Spleen (tissue), 11 donors: Measurements from ENCODE around the gene LZIC. TPM values are rescaled to one million over a fixed set of nuclear protein-coding genes. Genes with fewer than 3 reads are reported as not detected.

Experiments used
- DNase-seq: peaks from one replicate; pipeline ENCODE4 v3.0.0-alpha.2; 2020
- H3K27ac ChIP-seq, 8 donors: fragments of 200-600 bp; sonication (generic) in 7 of 8; 1 replicate in 4 of 8; 2 replicates in 4 of 8; pipeline versions ENCODE4 v1.5.0 to v1.8.0; 2016 to 2021; ENCODE audit warnings: inconsistent platforms in 4 of 8, mild to moderate bottlenecking in 4 of 8, moderate library complexity in 1 of 8
- H3K27me3 ChIP-seq, 7 donors: fragments of 200-600 bp; sonication (generic) in 6 of 7; replicated peaks in 1 of 7; 1 replicate in 4 of 7; 2 replicates in 3 of 7; pipeline versions ENCODE4 v1.5.0 to v1.8.0; 2016 to 2021; ENCODE audit warnings: inconsistent platforms in 3 of 7, mild to moderate bottlenecking in 1 of 7
- H3K36me3 ChIP-seq, 6 donors: fragments of 200-600 bp; sonication (generic) in 5 of 6; 1 replicate in 4 of 6; 2 replicates in 2 of 6; pipeline versions ENCODE4 v1.5.0 to v1.8.0; 2016 to 2021; ENCODE audit warnings: inconsistent platforms in 2 of 6
- H3K4me1 ChIP-seq, 6 donors: fragments of 200-600 bp; sonication (generic) in 5 of 6; 1 replicate in 3 of 6; 2 replicates in 3 of 6; pipeline versions ENCODE4 v1.5.0 to v1.8.0; 2016 to 2021; ENCODE audit warnings: inconsistent platforms in 3 of 6
- H3K4me3 ChIP-seq, 8 donors: fragments of 200-600 bp; sonication (generic) in 7 of 8; 1 replicate in 4 of 8; 2 replicates in 4 of 8; pipeline versions ENCODE4 v1.5.0 to v1.8.0; 2016 to 2021; ENCODE audit warnings: inconsistent platforms in 4 of 8, mild to moderate bottlenecking in 4 of 8, moderate library complexity in 2 of 8
- H3K9me3 ChIP-seq, 8 donors: fragments of 200-600 bp; sonication (generic) in 7 of 8; 1 replicate in 4 of 8; 2 replicates in 4 of 8; pipeline versions ENCODE4 v1.5.0 to v1.8.0; 2016 to 2021; ENCODE audit warnings: inconsistent platforms in 4 of 8
- POLR2A ChIP-seq, 3 donors: fragments of 450-650 bp; IDR thresholded peaks; one replicate each; pipeline ENCODE4 v1.5.1; 2017; ENCODE audit warnings: antibody characterized with exemption in 3 of 3, mild to moderate bottlenecking in 1 of 3
- POLR2AphosphoS5 ChIP-seq, 3 donors: sonication (generic); formaldehyde crosslinking; IDR thresholded peaks; one replicate each; pipeline ENCODE4 v1.5.1; 2017; ENCODE audit warnings: antibody characterized with exemption in 3 of 3
- WGBS, 5 donors: extraction: QIAGEN DNeasy Blood & Tissue Kit in 3 of 5; methylation state at CpG; one replicate each; pipeline versions ENCODE4 v1.1.5 to v1.1.7; 2013 to 2018; 5-methylcytosine and 5-hydroxymethylcytosine counted together
- intact Hi-C: fragments of 100-400 bp; cut with DNase I; formaldehyde crosslinking; loops from one replicate; pipeline ENCODE4 v1.15.0; 2023; ENCODE audit warnings: low total_unique reads
- polyA plus RNA-seq, 3 donors: library from polyadenylated mRNA; stranded (reverse); fragments of 200-250 nt; gene quantifications; one replicate each; pipeline ENCODE4 v1.2.1, GENCODE V29; 2013
- total RNA-seq, 7 donors: library from RNA; depleted of rRNA in 3 of 7; stranded (reverse); fragments of >200 nt in 3 of 7; fragmentation: NEBNext Ultra II Directional in 4 of 7; extraction: Animal tissue kit (Norgen Biotek cat#: 25700) in 4 of 7; gene quantifications; one replicate each; pipeline versions ENCODE4 v1.1.0 to v1.2.1, GENCODE V29; 2016 to 2021
- TF ChIP-seq, protein P1 (sequence below), 11 experiments: fragments of 200-600 bp in 7 of 11; fragments of 450-650 bp in 4 of 11; sonication (generic) in 4 of 11; IDR thresholded peaks in 8 of 11; conservative IDR thresholded peaks in 3 of 11; 1 replicate in 7 of 11; 2 replicates in 4 of 11; pipeline versions ENCODE4 v1.4.0 to v1.8.0; 2016 to 2021; ENCODE audit warnings: antibody characterized with exemption in 11 of 11, inconsistent platforms in 4 of 11, mild to moderate bottlenecking in 1 of 11
- donor health status: healthy with polysubstance abuse.
- donor health status: DM: no; HTN: no; CAD: no; lungs with moderate emphysema.
- donor health status: DM: no; HTN: no; CAD: no.
- donor health status: Bipolar disorder and iron deficiency.
- donor health status: healthy.
- donor health status: DM: no; HTN: no; CAD: no.
- donor health status: DM: yes; HTN: yes; CAD: no.

Gene LZIC
- total and polyA plus RNA-seq, 10 donors, result 9.9 to 24.3 (median 21.8) TPM

DNA sequence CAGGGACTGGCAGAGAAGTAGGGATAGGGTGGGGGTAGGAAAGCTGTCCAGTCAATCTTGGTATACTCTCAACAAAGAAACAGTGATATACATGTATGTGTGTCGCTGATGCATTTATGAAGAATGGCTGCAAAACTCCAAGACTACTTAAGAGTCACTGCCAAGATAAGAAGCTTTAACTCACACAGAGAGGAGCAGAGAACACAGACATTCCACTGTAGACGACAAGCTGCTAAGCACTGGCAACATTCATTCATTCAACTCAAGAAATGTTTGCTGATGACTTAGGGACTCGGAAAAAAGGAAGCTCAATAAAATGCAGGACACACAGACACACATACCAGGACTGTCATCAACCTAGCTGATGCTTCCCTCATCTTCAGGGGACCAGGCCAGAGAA is 38.6 kb downstream of the LZIC start:
- no peaks in the 10 kb centered on the region for H3K36me3 ChIP-seq
- H3K9me3 ChIP-seq, result no peaks in the 10 kb centered on the region
- no peak for DNase-seq
- peaks cover 9 to 56% (median 34%) of the 10 kb centered on the region in 6 donors for H3K4me1 ChIP-seq
- no peak overlapping the region for H3K4me3 ChIP-seq
- H3K27me3 ChIP-seq, result no peaks in the 10 kb centered on the region
- WGBS, 5 donors, result 78 to 85% (median 83%) methylated on average over 3 of the region's 3 CpGs
- intact Hi-C loops, result no loop called here
- no peak overlapping the region for H3K27ac ChIP-seq
- TF ChIP-seq POLR2A (IDR thresholded peaks at IDR 0.05) (no peak), POLR2AphosphoS5 (IDR thresholded peaks at IDR 0.05) (no peak)
- TF ChIP-seq, protein P1, sequence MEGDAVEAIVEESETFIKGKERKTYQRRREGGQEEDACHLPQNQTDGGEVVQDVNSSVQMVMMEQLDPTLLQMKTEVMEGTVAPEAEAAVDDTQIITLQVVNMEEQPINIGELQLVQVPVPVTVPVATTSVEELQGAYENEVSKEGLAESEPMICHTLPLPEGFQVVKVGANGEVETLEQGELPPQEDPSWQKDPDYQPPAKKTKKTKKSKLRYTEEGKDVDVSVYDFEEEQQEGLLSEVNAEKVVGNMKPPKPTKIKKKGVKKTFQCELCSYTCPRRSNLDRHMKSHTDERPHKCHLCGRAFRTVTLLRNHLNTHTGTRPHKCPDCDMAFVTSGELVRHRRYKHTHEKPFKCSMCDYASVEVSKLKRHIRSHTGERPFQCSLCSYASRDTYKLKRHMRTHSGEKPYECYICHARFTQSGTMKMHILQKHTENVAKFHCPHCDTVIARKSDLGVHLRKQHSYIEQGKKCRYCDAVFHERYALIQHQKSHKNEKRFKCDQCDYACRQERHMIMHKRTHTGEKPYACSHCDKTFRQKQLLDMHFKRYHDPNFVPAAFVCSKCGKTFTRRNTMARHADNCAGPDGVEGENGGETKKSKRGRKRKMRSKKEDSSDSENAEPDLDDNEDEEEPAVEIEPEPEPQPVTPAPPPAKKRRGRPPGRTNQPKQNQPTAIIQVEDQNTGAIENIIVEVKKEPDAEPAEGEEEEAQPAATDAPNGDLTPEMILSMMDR (IDR thresholded peaks at IDR 0.05 in 8 of 11, conservative IDR thresholded peaks at IDR 0.05 in 3 of 11), result no peak

DNA sequence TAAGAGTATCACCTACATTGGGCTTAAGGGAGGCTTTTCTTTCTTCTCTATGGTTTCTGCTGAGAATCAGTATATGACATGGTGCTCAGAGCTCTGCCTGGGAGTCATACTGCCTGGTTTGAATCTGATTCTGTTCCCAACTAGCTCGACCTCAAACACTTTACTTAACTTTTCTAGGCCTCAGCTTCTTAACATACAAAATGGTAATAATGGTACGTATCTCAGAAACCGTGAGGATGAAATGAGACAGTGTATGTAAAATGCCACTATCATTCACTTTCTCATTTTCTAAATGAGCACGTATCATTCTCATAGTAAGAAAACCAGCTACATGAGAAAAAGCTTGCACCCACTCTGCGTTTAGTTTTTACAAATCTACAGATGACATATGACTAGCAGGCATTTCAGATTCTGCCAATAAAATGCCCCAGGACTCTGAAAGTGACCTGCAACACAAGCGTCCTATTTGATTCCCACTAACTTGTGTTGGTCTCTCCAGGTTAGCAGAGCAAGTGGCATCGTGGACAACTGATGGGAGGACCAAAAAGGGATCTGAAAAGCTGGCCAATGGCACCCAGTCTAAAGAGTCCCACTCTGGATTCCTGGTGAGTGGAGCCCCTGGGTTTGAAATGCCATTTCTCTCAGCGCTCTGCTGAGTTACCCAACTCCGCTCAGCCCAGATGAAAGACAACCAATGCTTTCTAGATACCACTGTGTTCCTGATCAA is 39.2 kb downstream of the LZIC start:
- Histone ChIP-seq H3K9me3 (no peaks in the 10 kb centered on the region), H3K4me3 (no peak overlapping the region), H3K36me3 (no peaks in the 10 kb centered on the region), H3K4me1 (peaks cover 4 to 53% (median 28%) of the 10 kb centered on the region in 6 donors), H3K27ac (no peak overlapping the region), H3K27me3 (no peaks in the 10 kb centered on the region)
- WGBS, 5 donors, result 72 to 88% (median 82%) methylated on average over 9 of the region's 9 CpGs
- DNase-seq, result no peak
- TF ChIP-seq POLR2AphosphoS5 (IDR thresholded peaks at IDR 0.05), result no peak
- TF ChIP-seq POLR2A (IDR thresholded peaks at IDR 0.05), result no peak
- TF ChIP-seq, protein P1 (IDR thresholded peaks at IDR 0.05 in 8 of 11, conservative IDR thresholded peaks at IDR 0.05 in 3 of 11), result no peak
- intact Hi-C loops, result no loop called here

DNA sequence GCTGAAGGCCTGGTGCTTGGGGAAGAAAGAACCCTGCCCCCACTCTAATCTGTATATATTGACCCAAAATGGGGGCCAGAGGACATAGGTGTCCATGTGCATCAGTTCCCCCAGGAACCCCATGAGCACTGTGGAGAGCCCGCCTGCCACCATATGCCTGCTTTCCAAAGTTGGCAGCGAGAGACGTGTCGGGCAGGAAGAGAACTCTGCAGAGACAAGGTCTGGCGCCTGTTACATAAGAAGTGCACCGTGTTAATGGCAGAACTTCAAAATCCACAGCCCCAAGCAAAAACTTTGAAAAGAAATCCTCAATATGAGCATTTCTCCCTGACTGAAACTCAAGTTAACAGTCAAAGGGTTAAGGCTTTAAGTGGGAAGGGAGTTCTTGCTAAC is 41.1 kb downstream of the LZIC start:
- H3K36me3 ChIP-seq, result no peaks in the 10 kb centered on the region
- no peak overlapping the region for H3K4me3 ChIP-seq
- peak overlapping the region in 2 of 8 donors; percentile 7 to 80 for H3K27ac ChIP-seq
- intact Hi-C loops, result no loop called here
- H3K4me1 ChIP-seq, result peaks cover 0 to 36% (median 22%) of the 10 kb centered on the region in 6 donors
- no peaks in the 10 kb centered on the region for H3K9me3 ChIP-seq
- no peak for DNase-seq
- WGBS, 5 donors, result 42 to 73% (median 54%) methylated on average over 5 to 6 of the region's 6 CpGs
- H3K27me3 ChIP-seq, result no peaks in the 10 kb centered on the region
- no peak for TF ChIP-seq POLR2AphosphoS5 (IDR thresholded peaks at IDR 0.05)

DNA sequence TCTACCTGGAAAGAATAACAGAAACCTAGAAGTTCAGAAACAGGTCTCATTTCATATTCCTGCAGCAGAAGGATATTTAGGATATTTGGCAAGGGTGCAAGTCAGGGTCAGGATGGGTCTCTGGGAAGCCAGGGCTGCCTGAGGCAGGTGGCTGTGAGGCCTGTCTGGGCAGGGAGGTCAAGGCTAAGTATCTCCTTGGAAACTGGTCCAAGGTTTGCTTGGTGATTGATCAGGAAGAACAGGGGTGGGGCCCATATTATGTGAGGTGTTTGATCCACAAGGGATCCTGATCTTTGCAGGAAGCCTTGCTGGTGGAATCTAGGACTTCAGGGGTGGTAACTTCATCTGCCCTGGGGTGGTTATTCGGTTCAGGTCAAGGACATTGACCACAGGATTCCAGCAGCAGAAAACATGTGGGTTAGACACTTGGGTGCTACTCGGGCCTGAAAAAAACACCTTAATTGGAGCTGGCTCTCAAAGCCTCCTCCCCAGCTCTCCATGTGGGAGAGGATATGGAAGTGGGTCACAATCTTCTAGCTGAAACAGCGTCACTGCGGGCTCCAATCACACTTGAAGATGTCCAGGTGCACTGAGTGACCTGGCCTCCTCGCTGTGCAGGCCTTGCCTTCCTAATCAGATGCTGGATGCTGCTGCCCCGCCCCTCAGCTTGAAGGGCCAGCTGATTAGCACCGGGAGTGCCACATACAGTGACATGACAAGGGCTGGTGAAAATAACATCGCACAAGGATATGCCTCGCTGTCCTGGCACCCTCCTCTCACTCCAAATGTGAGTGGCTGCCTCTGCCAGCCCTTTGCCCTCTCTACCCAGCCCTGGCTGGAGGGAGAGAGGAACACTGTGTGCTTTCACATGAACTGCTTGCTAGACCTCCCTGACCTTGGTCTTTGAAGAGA is 41.8 kb downstream of the LZIC start:
- TF ChIP-seq POLR2A (IDR thresholded peaks at IDR 0.05) (no peak), POLR2AphosphoS5 (IDR thresholded peaks at IDR 0.05) (no peak)
- TF ChIP-seq, protein P1 (IDR thresholded peaks at IDR 0.05 in 8 of 11, conservative IDR thresholded peaks at IDR 0.05 in 3 of 11), result no peak
- H3K4me1 ChIP-seq, result peaks cover 0 to 36% (median 22%) of the 10 kb centered on the region in 6 donors
- DNase-seq, result no peak
- peak overlapping the region in 5 of 8 donors; percentile 49 to 80 (median 70) for H3K27ac ChIP-seq
- 75 to 90% (median 84%) methylated on average over 5 to 9 of the region's 9 CpGs for WGBS, 5 donors
- H3K27me3 ChIP-seq, result no peaks in the 10 kb centered on the region
- intact Hi-C loops, result no loop called here
- H3K36me3 ChIP-seq, result no peaks in the 10 kb centered on the region
- H3K4me3 ChIP-seq, result peak overlapping the region in 1 of 8 donors; percentile 55
- no peaks in the 10 kb centered on the region for H3K9me3 ChIP-seq
